HCT116 (cell line): ENCODE data around the gene ANXA2R. TPM values are rescaled to one million over a fixed set of nuclear protein-coding genes. Genes with fewer than 3 reads are reported as not detected.

Source experiments
- ATAC-seq: fragments of 200-7000 bp; cut with Tn5 transposase; 2 replicates; pipeline ENCODE4 v1.9.1; 2020; ENCODE audit warnings: mild to moderate bottlenecking, moderate library complexity
- BruUV-seq: library from RNA; stranded (reverse); fragments of 400-500 nt; replicated peaks from 2 replicates; lab custom pipeline; 2021; lab: Mats Ljungman, UMichigan
- CTCF ChIA-PET: fragments of 300-600 bp; sonication (Branson Sonifier 250); formaldehyde crosslinking; loops from one replicate; lab custom pipeline; 2021; ENCODE audit warnings: antibody characterized with exemption; lab: Charles Lee
- POLR2A ChIA-PET: fragments of 300-600, 350-600 bp; sonication (Branson Sonifier 250); formaldehyde crosslinking; loops from one replicate; lab custom pipeline; 2021; ENCODE audit warnings: antibody characterized with exemption; lab: Charles Lee
- RAD21 ChIA-PET, 2 experiments: fragments of 300-600 bp; sonication (Branson Sonifier 250); formaldehyde crosslinking; loops; one replicate each; lab custom pipeline; 2023; ENCODE audit warnings: low total read pairs in 2 of 2; ENCODE audit not compliant: uncharacterized antibody in 2 of 2, unreplicated experiment in 2 of 2, low non-redundant PET in 1 of 2; lab: Charles Lee
- DNase-seq: peaks from one replicate; pipeline ENCODE4 v3.0.0-alpha.2; 2010; ENCODE audit warnings: low read depth, low spot score
- H2AFZ ChIP-seq: fragments of 200-600 bp; shearing (Covaris generic), sonication (generic); 2 replicates; pipeline ENCODE4 v1.6.1; 2017; ENCODE audit warnings: low read depth, mixed run types, mixed read lengths, antibody characterized with exemption, low read length; ENCODE audit not compliant: poor library complexity, severe bottlenecking
- H3K27ac ChIP-seq: 2 replicates; pipeline ENCODE4 v1.5.1; 2012; ENCODE audit warnings: low read depth, low read length
- H3K27me3 ChIP-seq: fragments of 200-600 bp; sonication (generic); 2 replicates; pipeline ENCODE4 v1.6.1; 2016; ENCODE audit warnings: mixed run types, low read length, mixed read lengths; ENCODE audit not compliant: insufficient read depth
- H3K36me3 ChIP-seq, 2 experiments: fragments of 200-500 bp in 1 of 2; fragments of 200-600 bp in 1 of 2; sonication (Bioruptor generic) in 1 of 2; sonication (generic) in 1 of 2; 2 replicates each; pipeline versions ENCODE4 v1.5.1 to v1.6.1; 2014 to 2016; ENCODE audit warnings: low read length in 2 of 2, inconsistent platforms in 1 of 2, mixed read lengths in 1 of 2, mixed run types in 1 of 2; ENCODE audit not compliant: insufficient read depth in 2 of 2, control insufficient read depth in 1 of 2
- H3K4me1 ChIP-seq, 2 experiments: fragments of 200-600 bp in 1 of 2; sonication (generic) in 1 of 2; 2 replicates each; pipeline versions ENCODE4 v1.5.1 to v1.6.1; 2012 to 2017; ENCODE audit warnings: low read length in 2 of 2, inconsistent platforms in 1 of 2, mild to moderate bottlenecking in 1 of 2, mixed read lengths in 1 of 2, mixed run types in 1 of 2, moderate library complexity in 1 of 2; ENCODE audit not compliant: insufficient read depth in 2 of 2, control insufficient read depth in 1 of 2
- H3K4me2 ChIP-seq: fragments of 200-600 bp; sonication (generic); 2 replicates; pipeline ENCODE4 v1.6.1; 2017; ENCODE audit warnings: mixed run types, low read length, mixed read lengths
- H3K4me3 ChIP-seq, 2 experiments: fragments of 200-600 bp in 1 of 2; sonication (generic) in 1 of 2; replicated peaks in 1 of 2; 2 replicates each; pipeline ENCODE4 v1.5.1; 2011 to 2016; ENCODE audit warnings: low read length in 2 of 2, control low read depth in 1 of 2, low read depth in 1 of 2, mild to moderate bottlenecking in 1 of 2, mixed read lengths in 1 of 2, mixed run types in 1 of 2
- H3K79me2 ChIP-seq: fragments of 200-600 bp; sonication (generic); 2 replicates; pipeline ENCODE4 v1.6.1; 2017; ENCODE audit warnings: mild to moderate bottlenecking, mixed run types, low read length, moderate library complexity, mixed read lengths; ENCODE audit not compliant: insufficient read depth
- H3K9ac ChIP-seq: fragments of 200-600 bp; sonication (generic); 2 replicates; pipeline ENCODE4 v1.6.1; 2016; ENCODE audit warnings: low read length, mixed read lengths
- H3K9me2 ChIP-seq: fragments of 200-600 bp; sonication (generic), shearing (Covaris generic); 2 replicates; pipeline ENCODE4 v1.6.1; 2017; ENCODE audit warnings: mixed run types, mild to moderate bottlenecking, moderate library complexity; ENCODE audit not compliant: insufficient read depth
- H3K9me3 ChIP-seq, 2 experiments: fragments of 200-500 bp in 1 of 2; fragments of 200-600 bp in 1 of 2; sonication (Bioruptor generic) in 1 of 2; sonication (generic) in 1 of 2; 2 replicates each; pipeline ENCODE4 v1.6.1; 2014 to 2017; ENCODE audit warnings: low read length in 2 of 2, mixed read lengths in 2 of 2, inconsistent platforms in 1 of 2, low read depth in 1 of 2, mild to moderate bottlenecking in 1 of 2, mixed run types in 1 of 2, moderate library complexity in 1 of 2; ENCODE audit not compliant: control insufficient read depth in 1 of 2, insufficient read depth in 1 of 2
- H4K20me1 ChIP-seq: fragments of 200-600 bp; sonication (generic), shearing (Covaris generic); 2 replicates; pipeline ENCODE4 v1.6.1; 2017; ENCODE audit warnings: mixed run types, mild to moderate bottlenecking, moderate library complexity; ENCODE audit not compliant: insufficient read depth
- ATF3 ChIP-seq: IDR thresholded peaks from 2 replicates; pipeline ENCODE4 v1.6.1; 2012
- CTCF ChIP-seq, 3 experiments: fragments of 200-600 bp in 1 of 3; sonication (generic) in 1 of 3; IDR thresholded peaks in 2 of 3; conservative IDR thresholded peaks in 1 of 3; 2 replicates each; pipeline ENCODE4 v1.5.1; 2012 to 2017; ENCODE audit warnings: low read depth in 2 of 3, low read length in 2 of 3, antibody characterized with exemption in 1 of 3, borderline replicate concordance in 1 of 3, control low read depth in 1 of 3, mild to moderate bottlenecking in 1 of 3, mixed read lengths in 1 of 3, mixed run types in 1 of 3, moderate library complexity in 1 of 3; ENCODE audit not compliant: insufficient read depth in 1 of 3
- EZH2 ChIP-seq: fragments of 200-600 bp; sonication (generic); IDR thresholded peaks from 2 replicates; pipeline ENCODE4 v1.6.1; 2017; ENCODE audit warnings: antibody characterized with exemption, mixed run types
- EZH2phosphoT487 ChIP-seq: fragments of 200-600 bp; IDR thresholded peaks from 2 replicates; pipeline ENCODE4 v1.6.1; 2018; ENCODE audit warnings: antibody characterized with exemption, borderline replicate concordance
- JUND ChIP-seq: IDR thresholded peaks from 2 replicates; pipeline ENCODE4 v1.6.1; 2012
- MAX ChIP-seq: IDR thresholded peaks from 2 replicates; pipeline ENCODE4 v1.6.1; 2012
- POLR2AphosphoS5 ChIP-seq: IDR thresholded peaks from 2 replicates; pipeline ENCODE4 v1.6.1; 2011; ENCODE audit warnings: mild to moderate bottlenecking, low read depth, low read length, moderate library complexity
- RAD21 ChIP-seq: IDR thresholded peaks from 2 replicates; pipeline ENCODE4 v1.6.1; 2012; ENCODE audit warnings: low read depth, mild to moderate bottlenecking
- REST ChIP-seq: IDR thresholded peaks from 2 replicates; pipeline ENCODE4 v1.6.1; 2012; ENCODE audit warnings: low read depth
- SIN3A ChIP-seq: IDR thresholded peaks from 2 replicates; pipeline ENCODE4 v1.6.1; 2012; ENCODE audit warnings: low read depth
- SP1 ChIP-seq: IDR thresholded peaks from 2 replicates; pipeline ENCODE4 v1.6.1; 2012; ENCODE audit warnings: low read depth
- SRF ChIP-seq: IDR thresholded peaks from 2 replicates; pipeline ENCODE4 v1.6.1; 2012; ENCODE audit warnings: low read depth
- TCF7L2 ChIP-seq: IDR thresholded peaks from 2 replicates; pipeline ENCODE4 v1.7.0; 2011; ENCODE audit warnings: borderline replicate concordance, inconsistent platforms; ENCODE audit not compliant: insufficient read depth, insufficient read length; ENCODE audit errors: extremely low read depth
- YY1 ChIP-seq: IDR thresholded peaks from 2 replicates; pipeline ENCODE4 v1.6.1; 2011; ENCODE audit warnings: low read length, low read depth, moderate library complexity, mild to moderate bottlenecking; ENCODE audit not compliant: insufficient replicate concordance; ENCODE audit errors: extremely low read depth
- ZBTB33 ChIP-seq: IDR thresholded peaks from 2 replicates; pipeline ENCODE4 v1.6.1; 2011; ENCODE audit warnings: mild to moderate bottlenecking, low read length, moderate library complexity; ENCODE audit not compliant: insufficient replicate concordance; ENCODE audit errors: extremely low read depth
- ZNF274 ChIP-seq: fragments of 200-500 bp; sonication (Bioruptor generic); IDR thresholded peaks from 2 replicates; pipeline ENCODE4 v1.6.1; 2014; ENCODE audit warnings: mild to moderate bottlenecking, low read depth, low read length, inconsistent platforms
- intact Hi-C: fragments of 100-400 bp; cut with micrococcal nuclease; formaldehyde crosslinking; loops from 2 replicates; pipeline ENCODE4 v1.10.0; 2022
- total RNA-seq: library from RNA; stranded (reverse); gene quantifications from one replicate; pipeline ENCODE4 v1.2.1, GENCODE V29; 2021; ENCODE audit not compliant: unreplicated experiment

The ANXA2R gene
- total RNA-seq, 1 experiment from 2014 or later = 0.37 TPM

GRCh38 chr5:43039471-43040286 is 440 bp downstream of the ANXA2R start:
- ChIA-PET RAD21 (interaction anchor here in 1 of 2 experiments (0.9 kb wide), 1 partner anchor 131 kb away, joined by 3 read pairs; no protein-coding TSS in a partner anchor), CTCF (interaction anchor here (0.9 to 3.1 kb wide), 4 partner anchors 20 to 128 kb away, joined by 3 to 11 read pairs (median 5); no protein-coding TSS in a partner anchor), POLR2A (interaction anchor here (1.0 kb wide), 1 partner anchor 9 kb away, joined by 3 read pairs; no protein-coding TSS in a partner anchor)
- Histone ChIP-seq H3K4me2 (peak overlapping the region; percentile 81), H4K20me1 (no peaks in the 10 kb centered on the region), H3K9ac (peak overlapping the region; percentile 56), H3K79me2 (no peaks in the 10 kb centered on the region), H3K4me1 (peaks cover 0 to 43% of the 10 kb centered on the region in 2 experiments; a peak in 3 of 4 replicates), H2AFZ (peak overlapping the region; percentile 53), H3K36me3 (no peaks in the 10 kb centered on the region), H3K4me3 (peak overlapping the region; percentile 58 to 65), H3K27me3 (no peaks in the 10 kb centered on the region), H3K9me2 (no peaks in the 10 kb centered on the region), H3K27ac (peak overlapping the region; percentile 81), H3K9me3 (no peaks in the 10 kb centered on the region)
- peak; percentile 56 for DNase-seq
- intact Hi-C loops = loop anchor here (1.0 to 5.0 kb wide), 5 partner anchors 21 to 758 kb away; no protein-coding TSS in a partner anchor
- peak; percentile 48 for ATAC-seq
- no TSS peak for BruUV-seq
- TF ChIP-seq YY1 (peak; percentile 20), SRF (no peak), MAX (peak; percentile 39; the same call in 1 of the 2 replicates), SIN3A (no peak), ATF3 (no peak), EZH2 (no peak), RAD21 (peak; percentile 22; the same call in 1 of the 2 replicates), CTCF (IDR thresholded peaks at IDR 0.05 in 2 of 3, conservative IDR thresholded peaks at IDR 0.05 in 1 of 3; ENCODE audit: borderline replicate concordance in 1 of 3, insufficient read depth in 1 of 3, low read depth in 2 of 3, low read length in 2 of 3) (peak in 1 of 3 experiments; percentile 24; a peak in 2 of 6 replicates), ZNF274 (no peak), TCF7L2 (peak; percentile 43), ZBTB33 (no peak), SP1 (peak; percentile 9; the same call in 1 of the 2 replicates), JUND (no peak), EZH2phosphoT487 (no peak), POLR2AphosphoS5 (no peak), REST (no peak)
